Transverse colon (tissue), 4 donors: ENCODE results near the gene TOB1. TPM values are rescaled to one million over a fixed set of nuclear protein-coding genes. Genes with fewer than 3 reads are reported as not detected.

Experiments used
- DNase-seq: peaks from one replicate; pipeline ENCODE4 v3.0.0-alpha.2; 2019
- H3K27ac ChIP-seq, 4 donors: fragments of 200-600 bp; sonication (generic); 2 replicates each; pipeline ENCODE4 v1.5.1; 2016 to 2018; ENCODE audit warnings: inconsistent platforms in 4 of 4
- H3K27me3 ChIP-seq: fragments of 200-600 bp; sonication (generic); 2 replicates; pipeline ENCODE4 v1.5.1; 2017; ENCODE audit warnings: inconsistent platforms
- H3K36me3 ChIP-seq, 4 donors: fragments of 200-600 bp; sonication (generic); 2 replicates each; pipeline ENCODE4 v1.5.1; 2017 to 2019; ENCODE audit warnings: inconsistent platforms in 4 of 4
- H3K4me1 ChIP-seq, 4 donors: fragments of 200-600 bp; sonication (generic); 2 replicates each; pipeline ENCODE4 v1.5.1; 2017 to 2020; ENCODE audit warnings: inconsistent platforms in 4 of 4
- H3K4me3 ChIP-seq, 4 donors: fragments of 200-600 bp; sonication (generic); 1 replicate in 1 of 4; 2 replicates in 3 of 4; pipeline versions ENCODE4 v1.5.1 to v1.6.1; 2017 to 2019; ENCODE audit warnings: inconsistent platforms in 4 of 4
- H3K9me3 ChIP-seq, 2 donors: fragments of 200-600 bp; sonication (generic); 2 replicates each; pipeline ENCODE4 v1.5.1; 2017 to 2019; ENCODE audit warnings: inconsistent platforms in 2 of 2
- CTCF ChIP-seq, 5 experiments: fragments of 200-600 bp in 3 of 5; fragments of 450-650 bp in 2 of 5; sonication (generic) in 3 of 5; IDR thresholded peaks; 1 replicate in 2 of 5; 2 replicates in 3 of 5; pipeline ENCODE4 v1.5.1; 2016 to 2017; ENCODE audit warnings: antibody characterized with exemption in 5 of 5, inconsistent platforms in 3 of 5, mild to moderate bottlenecking in 2 of 5, moderate library complexity in 1 of 5
- EP300 ChIP-seq: sonication (generic); formaldehyde crosslinking; IDR thresholded peaks from one replicate; pipeline ENCODE4 v1.6.1; 2017; ENCODE audit warnings: antibody characterized with exemption, low read depth
- POLR2A ChIP-seq: fragments of 450-650 bp; IDR thresholded peaks from one replicate; pipeline ENCODE4 v1.6.1; 2016; ENCODE audit warnings: antibody characterized with exemption, mild to moderate bottlenecking, moderate library complexity
- POLR2AphosphoS5 ChIP-seq, 3 donors: sonication (generic); formaldehyde crosslinking; IDR thresholded peaks; one replicate each; pipeline ENCODE4 v1.6.1; 2016; ENCODE audit warnings: antibody characterized with exemption in 3 of 3
- WGBS, 2 donors: methylation state at CpG; one replicate each; pipeline ENCODE4 v1.1.5; 2018; ENCODE audit warnings: low coverage in 1 of 2; 5-methylcytosine and 5-hydroxymethylcytosine counted together
- in situ Hi-C, 4 donors: fragments of 200-750 bp; cut with MboI; loops; one replicate each; pipeline versions ENCODE4 v1.15.0 to v1.15.1; 2017; ENCODE audit warnings: low sequenced_read_pairs in 3 of 4, low pct_ligation_motif_present in 1 of 4, low pct_unique_long_range_greater_than_20kb in 1 of 4
- intact Hi-C: fragments of 100-400 bp; cut with DNase I; formaldehyde crosslinking; loops from one replicate; pipeline ENCODE4 v1.15.1; 2023; ENCODE audit warnings: low total_unique reads
- total RNA-seq, 4 donors: library from RNA; depleted of rRNA; stranded (reverse); fragments of >200 nt; gene quantifications; one replicate each; pipeline ENCODE4 v1.1.0, GENCODE V29; 2016

TOB1 gene
- total RNA-seq, 4 donors from 2014 or later, result 69.1 to 88.3 (median 75.5) TPM

- DNase-seq, result no peak
- Histone ChIP-seq H3K36me3 (no peaks in the 10 kb centered on the region), H3K4me1 (peaks cover 14 to 54% (median 26%) of the 10 kb centered on the region in 4 donors), H3K27ac (peak overlapping the region; percentile 66 to 85 (median 82)), H3K27me3 (no peaks in the 10 kb centered on the region), H3K9me3 (no peaks in the 10 kb centered on the region), H3K4me3 (no peak overlapping the region)
- in situ Hi-C loops (loop anchor here (5.0 to 25.0 kb wide), 2 partner anchors 104 to 309 kb away; partner anchors contain the start of genes NME1 (in 2 of the 4) and NME2 (in 2 of the 4)), intact Hi-C loops (no loop called here)
- WGBS, 2 donors, result 61 to 62% methylated on average over 5 to 6 of the region's 6 CpGs
- no peak for TF ChIP-seq CTCF (IDR thresholded peaks at IDR 0.05)
- TF ChIP-seq POLR2A, result no peak
- no peak for TF ChIP-seq POLR2AphosphoS5 (IDR thresholded peaks at IDR 0.05)
- TF ChIP-seq EP300, result no peak
Observed at GRCh38 chr17:50853015-50853615, 13.0 kb downstream of the TOB1 start.

DNA sequence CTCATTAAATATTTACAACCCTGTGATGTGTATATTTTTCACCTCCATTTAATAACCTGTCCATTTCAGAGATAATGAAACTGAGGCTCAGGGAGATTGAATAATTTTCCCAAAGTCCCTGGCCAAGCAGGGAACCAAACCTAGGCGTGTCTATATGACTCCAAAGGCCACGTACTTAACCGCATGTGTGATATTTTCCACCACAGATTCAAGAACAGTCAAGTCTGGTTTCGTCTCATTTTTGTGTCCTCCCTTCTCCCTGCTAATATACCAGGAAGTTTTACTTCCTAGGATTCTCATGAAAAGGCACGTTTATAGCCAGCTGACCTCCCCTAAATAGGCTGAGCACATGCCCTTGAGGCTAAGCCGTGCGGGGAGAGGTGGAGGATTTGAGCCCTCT, 15.5 kb downstream of the TOB1 start:
- Histone ChIP-seq H3K4me3 (no peak overlapping the region), H3K36me3 (no peaks in the 10 kb centered on the region), H3K27ac (peak overlapping the region in 1 of 4 donors; percentile 66), H3K9me3 (no peaks in the 10 kb centered on the region), H3K27me3 (no peaks in the 10 kb centered on the region), H3K4me1 (peaks cover 14 to 38% (median 21%) of the 10 kb centered on the region in 4 donors)
- in situ Hi-C loops (loop anchor here (5.0 to 25.0 kb wide), 2 partner anchors 107 to 312 kb away; partner anchors contain the start of genes NME1 (in 2 of the 4) and NME2 (in 2 of the 4)), intact Hi-C loops (no loop called here)
- 60 to 76% methylated on average over 5 to 7 of the region's 7 CpGs for WGBS, 2 donors
- no peak for TF ChIP-seq EP300
- no peak for TF ChIP-seq POLR2A
- no peak for TF ChIP-seq CTCF (IDR thresholded peaks at IDR 0.05)
- TF ChIP-seq POLR2AphosphoS5 (IDR thresholded peaks at IDR 0.05), result no peak
- DNase-seq, result no peak

DNA sequence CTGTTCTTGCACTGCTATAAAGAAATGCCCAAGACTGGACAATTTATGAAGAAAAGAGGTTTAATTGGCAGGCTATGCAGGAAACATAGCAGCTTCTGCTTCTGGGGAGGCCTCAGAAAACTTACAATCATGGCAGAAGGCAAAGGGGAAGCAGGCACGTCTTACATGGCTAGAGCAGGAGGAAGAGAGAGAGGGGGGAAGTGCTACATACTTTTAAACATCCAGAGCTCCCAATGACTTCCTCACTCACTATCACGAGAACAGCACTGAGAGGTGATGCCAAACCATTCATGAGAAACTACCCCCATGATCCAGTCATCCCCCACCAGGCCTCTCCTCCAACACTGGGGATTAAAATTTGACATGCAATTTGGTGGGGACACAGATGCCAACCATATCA, 17.4 kb downstream of the TOB1 start:
- Histone ChIP-seq H3K36me3 (no peaks in the 10 kb centered on the region), H3K4me1 (peaks cover 10 to 22% (median 14%) of the 10 kb centered on the region in 4 donors), H3K27ac (no peak overlapping the region), H3K4me3 (no peak overlapping the region), H3K9me3 (no peaks in the 10 kb centered on the region), H3K27me3 (no peaks in the 10 kb centered on the region)
- in situ Hi-C loops, result loop anchor here (10.0 to 25.0 kb wide), 3 partner anchors 64 to 311 kb away; partner anchors contain the start of genes SPATA20 (in 3 of the 4) and EPN3 (in 1 of the 4)
- no peak for TF ChIP-seq POLR2AphosphoS5 (IDR thresholded peaks at IDR 0.05)
- no peak for TF ChIP-seq EP300
- TF ChIP-seq POLR2A, result no peak
- no peak for TF ChIP-seq CTCF (IDR thresholded peaks at IDR 0.05)
- intact Hi-C loops, result no loop called here
- no peak for DNase-seq
- WGBS, 2 donors, result 53 to 63% methylated on average over 2 of the region's 2 CpGs

GRCh38 chr17:50848039-50848438, 18.1 kb downstream of the TOB1 start:
- Histone ChIP-seq H3K36me3 (no peaks in the 10 kb centered on the region), H3K9me3 (no peaks in the 10 kb centered on the region), H3K27ac (no peak overlapping the region), H3K4me1 (peaks cover 10 to 15% (median 14%) of the 10 kb centered on the region in 4 donors), H3K27me3 (no peaks in the 10 kb centered on the region), H3K4me3 (no peak overlapping the region)
- in situ Hi-C loops, result loop anchor here (10.0 to 25.0 kb wide), 3 partner anchors 63 to 311 kb away; partner anchors contain the start of genes SPATA20 (in 3 of the 4) and EPN3 (in 1 of the 4)
- TF ChIP-seq CTCF (IDR thresholded peaks at IDR 0.05) (no peak), EP300 (no peak), POLR2A (no peak)
- DNase-seq, result no peak
- intact Hi-C loops, result no loop called here
- 90 to 100% methylated on average over 1 to 3 of the region's 3 CpGs for WGBS, 2 donors
